Natural killer cell (primary cell): Measurements from ENCODE around the gene TCHP. TPM values are rescaled to one million over a fixed set of nuclear protein-coding genes. Genes with fewer than 3 reads are reported as not detected.

Source experiments
- ATAC-seq, 3 donors: fragments of 150-1000 bp in 2 of 3; fragments of 200-7000 bp in 1 of 3; cut with Tn5 transposase; 1 replicate in 1 of 3; 2 replicates in 2 of 3; pipeline ENCODE4 v1.10.0; 2021; ENCODE audit warnings: mild to moderate bottlenecking in 2 of 3, moderate library complexity in 2 of 3
- DNase-seq, 2 donors: peaks; one replicate each; pipeline versions ENCODE4 v3.0.0 to v3.0.0-alpha.2; 2013 to 2021; ENCODE audit warnings: mixed read lengths in 1 of 2
- H3K27ac ChIP-seq: one replicate; pipeline ENCODE4 v1.5.1; 2013; ENCODE audit warnings: mild to moderate bottlenecking, low read length
- H3K27me3 ChIP-seq: one replicate; pipeline ENCODE4 v1.6.1; 2013; ENCODE audit warnings: low read length; ENCODE audit not compliant: control insufficient read depth, insufficient read depth
- H3K36me3 ChIP-seq: one replicate; pipeline ENCODE4 v1.6.1; 2013; ENCODE audit warnings: low read length; ENCODE audit not compliant: control insufficient read depth, insufficient read depth
- H3K4me1 ChIP-seq: one replicate; pipeline ENCODE4 v1.6.1; 2013; ENCODE audit warnings: low read length; ENCODE audit not compliant: control insufficient read depth, insufficient read depth
- H3K4me3 ChIP-seq: one replicate; pipeline ENCODE4 v1.5.1; 2013; ENCODE audit warnings: low read length
- H3K9me3 ChIP-seq: one replicate; pipeline ENCODE4 v1.6.1; 2013; ENCODE audit warnings: low read length; ENCODE audit not compliant: control insufficient read depth, insufficient read depth
- H3K27ac Mint-ChIP-seq, 2 donors: one replicate each; pipeline ENCODE4 v1.8.0; 2022; ENCODE audit warnings: mild to moderate bottlenecking in 2 of 2, mixed read lengths in 2 of 2, moderate library complexity in 1 of 2
- H3K27me3 Mint-ChIP-seq, 2 donors: one replicate each; pipeline ENCODE4 v1.8.0; 2022; ENCODE audit warnings: low read depth in 2 of 2, mixed read lengths in 2 of 2
- H3K36me3 Mint-ChIP-seq: one replicate; pipeline ENCODE4 v1.8.0; 2022; ENCODE audit warnings: mixed read lengths
- H3K4me1 Mint-ChIP-seq, 2 donors: one replicate each; pipeline ENCODE4 v1.8.0; 2022; ENCODE audit warnings: mixed read lengths in 2 of 2
- H3K4me3 Mint-ChIP-seq: one replicate; pipeline ENCODE4 v1.8.0; 2022; ENCODE audit warnings: mild to moderate bottlenecking, moderate library complexity, mixed read lengths
- H3K9me3 Mint-ChIP-seq, 2 donors: one replicate each; pipeline ENCODE4 v1.8.0; 2022; ENCODE audit warnings: mixed read lengths in 2 of 2
- WGBS: methylation state at CpG from one replicate; pipeline ENCODE4 v1.1.7; 2013; ENCODE audit warnings: missing lambda C conversion rate; ENCODE audit not compliant: insufficient coverage; 5-methylcytosine and 5-hydroxymethylcytosine counted together
- intact Hi-C: fragments of 100-400 bp; cut with micrococcal nuclease; formaldehyde crosslinking; loops from one replicate; pipeline ENCODE4 v1.14.2; 2022
- total RNA-seq, 4 donors: library from RNA; stranded (reverse); fragments of 120-200 nt in 1 of 4; gene quantifications; one replicate each; pipeline versions ENCODE4 v1.2.3 to v1.2.4, GENCODE V29; 2013 to 2022
- TF ChIP-seq, protein P1 (sequence below): fragments of 200-600 bp; IDR thresholded peaks from one replicate; pipeline ENCODE4 v1.8.0; 2022; ENCODE audit warnings: antibody characterized with exemption

Gene TCHP
- total RNA-seq, 3 donors from 2014 or later (not counting 1 experiment from before 2014, with no cell fraction given): 33.7 to 42.5 (median 38.7) TPM

DNA sequence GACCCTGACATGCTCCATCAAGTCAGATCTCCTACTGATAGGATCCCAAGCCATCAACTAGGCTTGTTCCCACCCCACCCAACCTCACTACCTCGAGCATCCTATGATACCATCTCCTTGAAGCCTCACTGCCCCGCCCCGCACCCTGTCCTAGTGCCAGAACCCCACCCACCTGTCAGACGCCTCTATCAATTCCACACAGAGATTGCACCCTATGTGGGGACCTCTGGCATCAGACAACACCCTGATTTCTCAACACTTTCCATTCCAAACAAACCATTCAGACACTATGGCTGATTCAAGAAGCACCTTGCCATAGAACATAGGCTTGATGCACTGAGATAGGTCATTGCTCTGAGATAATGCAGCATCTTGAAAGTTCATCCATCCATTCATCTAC, 16.6 kb upstream of the TCHP start:
- no peak for ATAC-seq
- intact Hi-C loops: loop anchor here (10.0 kb wide), 2 partner anchors 111 to 1551 kb away; partner anchors contain the start of genes ANKRD13A and GIT2
- Mint-ChIP-seq H3K27me3 (no peaks in the 10 kb centered on the region), H3K9me3 (no peaks in the 10 kb centered on the region), H3K27ac (no peak overlapping the region), H3K4me1 (peaks cover 39 to 48% of the 10 kb centered on the region in 2 donors), H3K36me3 (no peaks in the 10 kb centered on the region), H3K4me3 (no peak overlapping the region)
- no peaks in the 10 kb centered on the region for H3K27me3 ChIP-seq
- H3K4me3 ChIP-seq: no peak overlapping the region
- TF ChIP-seq, protein P1, sequence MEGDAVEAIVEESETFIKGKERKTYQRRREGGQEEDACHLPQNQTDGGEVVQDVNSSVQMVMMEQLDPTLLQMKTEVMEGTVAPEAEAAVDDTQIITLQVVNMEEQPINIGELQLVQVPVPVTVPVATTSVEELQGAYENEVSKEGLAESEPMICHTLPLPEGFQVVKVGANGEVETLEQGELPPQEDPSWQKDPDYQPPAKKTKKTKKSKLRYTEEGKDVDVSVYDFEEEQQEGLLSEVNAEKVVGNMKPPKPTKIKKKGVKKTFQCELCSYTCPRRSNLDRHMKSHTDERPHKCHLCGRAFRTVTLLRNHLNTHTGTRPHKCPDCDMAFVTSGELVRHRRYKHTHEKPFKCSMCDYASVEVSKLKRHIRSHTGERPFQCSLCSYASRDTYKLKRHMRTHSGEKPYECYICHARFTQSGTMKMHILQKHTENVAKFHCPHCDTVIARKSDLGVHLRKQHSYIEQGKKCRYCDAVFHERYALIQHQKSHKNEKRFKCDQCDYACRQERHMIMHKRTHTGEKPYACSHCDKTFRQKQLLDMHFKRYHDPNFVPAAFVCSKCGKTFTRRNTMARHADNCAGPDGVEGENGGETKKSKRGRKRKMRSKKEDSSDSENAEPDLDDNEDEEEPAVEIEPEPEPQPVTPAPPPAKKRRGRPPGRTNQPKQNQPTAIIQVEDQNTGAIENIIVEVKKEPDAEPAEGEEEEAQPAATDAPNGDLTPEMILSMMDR: no peak
- H3K4me1 ChIP-seq: peaks cover 39% of the 10 kb centered on the region
- 78% methylated on average over 4 of the region's 4 CpGs for WGBS
- H3K9me3 ChIP-seq: no peaks in the 10 kb centered on the region
- no peak for DNase-seq
- H3K36me3 ChIP-seq: no peaks in the 10 kb centered on the region
- no peak overlapping the region for H3K27ac ChIP-seq

- Mint-ChIP-seq H3K27me3 (no peaks in the 10 kb centered on the region), H3K4me1 (peaks cover 38 to 47% of the 10 kb centered on the region in 2 donors), H3K27ac (no peak overlapping the region), H3K36me3 (no peaks in the 10 kb centered on the region), H3K4me3 (no peak overlapping the region), H3K9me3 (no peaks in the 10 kb centered on the region)
- H3K36me3 ChIP-seq: no peaks in the 10 kb centered on the region
- intact Hi-C loops: loop anchor here (10.0 kb wide), 2 partner anchors 109 to 1549 kb away; partner anchors contain the start of genes ANKRD13A and GIT2
- DNase-seq (no peak), ATAC-seq (no peak)
- 88% methylated on average over 9 of the region's 10 CpGs for WGBS
- peaks cover 40% of the 10 kb centered on the region for H3K4me1 ChIP-seq
- H3K4me3 ChIP-seq: no peak overlapping the region
- TF ChIP-seq, protein P1: no peak
- no peak overlapping the region for H3K27ac ChIP-seq
- H3K27me3 ChIP-seq: no peaks in the 10 kb centered on the region
- no peaks in the 10 kb centered on the region for H3K9me3 ChIP-seq
These were observed 14.5 kb upstream of the TCHP start for GRCh38 chr12:109885616-109886015.

DNA sequence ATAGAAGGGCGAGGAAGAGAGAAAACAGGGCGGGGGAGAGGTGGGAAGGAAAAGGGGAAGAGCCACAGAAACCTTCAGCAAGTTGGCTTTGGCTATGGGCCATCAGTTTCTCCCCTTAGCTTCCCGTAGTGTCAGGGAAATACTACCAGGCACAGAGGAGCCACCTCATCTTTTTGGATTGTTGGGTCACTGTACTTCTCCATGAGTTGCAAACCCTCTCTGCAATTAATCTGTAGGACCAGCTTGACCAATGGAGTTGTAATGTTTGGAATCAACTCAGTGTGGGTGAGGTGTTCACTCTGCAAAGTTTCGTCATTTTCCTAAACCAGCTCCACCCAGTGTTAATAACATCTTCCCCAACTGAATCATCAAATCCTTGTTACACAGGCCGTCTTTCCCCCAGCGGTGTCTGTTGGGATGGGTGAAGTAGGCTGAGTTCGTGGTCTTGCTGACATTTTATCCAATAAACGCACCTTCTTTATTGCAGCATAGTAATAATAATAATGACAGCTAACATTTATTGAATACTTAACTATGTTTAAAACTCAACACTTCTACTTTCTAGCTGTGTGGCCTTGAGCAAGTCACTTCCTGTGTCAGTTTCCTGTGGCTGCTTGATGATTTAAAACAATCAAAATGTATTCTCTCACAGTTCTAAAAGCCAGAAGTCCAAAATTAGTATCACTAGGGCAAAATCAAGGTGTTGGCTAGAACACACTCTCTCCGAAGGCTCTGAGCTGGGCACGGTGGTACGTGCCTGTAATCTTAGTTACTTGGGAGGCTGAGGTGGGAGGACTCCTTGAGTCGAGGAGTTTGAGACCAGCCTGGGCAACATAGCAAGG, 11.7 kb upstream of the TCHP start:
- Mint-ChIP-seq H3K27ac (peak overlapping the region; percentile 97 to 99), H3K36me3 (no peaks in the 10 kb centered on the region), H3K4me1 (peaks cover 46 to 54% of the 10 kb centered on the region in 2 donors), H3K4me3 (peak overlapping the region; percentile 93), H3K9me3 (no peaks in the 10 kb centered on the region), H3K27me3 (no peaks in the 10 kb centered on the region)
- ATAC-seq: peak; percentile 71 to 84 (median 83)
- 20% methylated on average over 7 of the region's 12 CpGs for WGBS
- TF ChIP-seq, protein P1: no peak
- peak; percentile 37 to 66 for DNase-seq
- H3K27me3 ChIP-seq: no peaks in the 10 kb centered on the region
- H3K36me3 ChIP-seq: no peaks in the 10 kb centered on the region
- H3K9me3 ChIP-seq: no peaks in the 10 kb centered on the region
- intact Hi-C loops: loop anchor here (2.0 to 10.0 kb wide), 3 partner anchors 84 to 1546 kb away; partner anchors contain the start of genes ANKRD13A and GIT2
- peak overlapping the region; percentile 92 for H3K27ac ChIP-seq
- peaks cover 51% of the 10 kb centered on the region for H3K4me1 ChIP-seq
- no peak overlapping the region for H3K4me3 ChIP-seq
